Right ventricle myocardium inferior (tissue), 1 donor: Measurements from ENCODE around the gene MYBPH. TPM values are rescaled to one million over a fixed set of nuclear protein-coding genes. Genes with fewer than 3 reads are reported as not detected.
A peak's percentile ranks its signal among the peaks of the same experiment; 100 is the strongest.

Experiments
- ATAC-seq: fragments of 200-7000 bp; cut with Tn5 transposase; one replicate; pipeline ENCODE4 v1.9.1; 2020; ENCODE audit warnings: mild to moderate bottlenecking, moderate library complexity
- DNase-seq: peaks from one replicate; pipeline ENCODE4 v3.0.0; 2021; ENCODE audit errors: missing footprints
- intact Hi-C: fragments of 100-400 bp; cut with DNase I; formaldehyde crosslinking; loops from one replicate; pipeline ENCODE4 v1.11.0; 2022
- total RNA-seq: library from RNA; stranded (reverse); fragmentation: NEBNext Ultra II Directional; extraction: Animal tissue kit (Norgen Biotek cat#: 25700); gene quantifications from one replicate; pipeline ENCODE4 v1.2.1, GENCODE V29; 2021
- donor health status: DM: no; HTN: yes; CAD: no; lungs with severe emphysema.

Gene MYBPH
- total RNA-seq, 1 donor from 2014 or later: not detected

- ATAC-seq: peak; percentile 83
- peak; percentile 79 for DNase-seq
- intact Hi-C loops: no loop called here
Measured at GRCh38 chr1:203202431-203203245, 27.0 kb upstream of the MYBPH start.

- ATAC-seq (no peak), DNase-seq (no peak)
- intact Hi-C loops: no loop called here
Measured at GRCh38 chr1:203201516-203202205, 26.0 kb upstream of the MYBPH start.

GRCh38 chr1:203200916-203201315 is 25.3 kb upstream of the MYBPH start:
- DNase-seq: no peak
- intact Hi-C loops: no loop called here

GRCh38 chr1:203199816-203200571 is 24.4 kb upstream of the MYBPH start:
- intact Hi-C loops: no loop called here

More at GRCh38 chr1:203200916-203201315, 25.3 kb upstream of the MYBPH start:
- ATAC-seq: no peak

GRCh38 chr1:203199481-203199815 is 23.8 kb upstream of the MYBPH start:
- DNase-seq (no peak), ATAC-seq (no peak)
- intact Hi-C loops: no loop called here

More at GRCh38 chr1:203199816-203200571, 24.4 kb upstream of the MYBPH start:
- DNase-seq: no peak
- peak; percentile 79 for ATAC-seq

- no peak for ATAC-seq
- DNase-seq: no peak
- intact Hi-C loops: no loop called here
Measured at GRCh38 chr1:203199002-203199401, 23.4 kb upstream of the MYBPH start.

GRCh38 chr1:203197625-203198024 is 22.0 kb upstream of the MYBPH start:
- ATAC-seq (no peak), DNase-seq (no peak)
- intact Hi-C loops: no loop called here

- DNase-seq (no peak), ATAC-seq (no peak)
- intact Hi-C loops: no loop called here
Measured at GRCh38 chr1:203196371-203196770, 20.7 kb upstream of the MYBPH start.

- DNase-seq: no peak
- no peak for ATAC-seq
- intact Hi-C loops: no loop called here
Measured at GRCh38 chr1:203190949-203191348, 15.3 kb upstream of the MYBPH start.

- intact Hi-C loops: no loop called here
- DNase-seq: no peak
- ATAC-seq: no peak
Measured at GRCh38 chr1:203189951-203190352, 14.3 kb upstream of the MYBPH start.

- DNase-seq (no peak), ATAC-seq (no peak)
- intact Hi-C loops: no loop called here
Measured at GRCh38 chr1:203188686-203189232, 13.1 kb upstream of the MYBPH start.

- intact Hi-C loops: no loop called here
- DNase-seq (no peak), ATAC-seq (no peak)
Measured at GRCh38 chr1:203187689-203188264, 12.2 kb upstream of the MYBPH start.

GRCh38 chr1:203187304-203187685 is 11.7 kb upstream of the MYBPH start:
- DNase-seq: peak; percentile 68
- no peak for ATAC-seq
- intact Hi-C loops: no loop called here

GRCh38 chr1:203186446-203187303 is 11.0 kb upstream of the MYBPH start, which contains the start of gene CHI3L1:
TSS of gene CHI3L1 (minus strand) at chr1:203186704. CDS start at chr1:203186623, 81 bp downstream.
- DNase-seq (no peak), ATAC-seq (no peak)
- intact Hi-C loops: no loop called here

- no peak for ATAC-seq
- intact Hi-C loops: no loop called here
- DNase-seq: no peak
Measured at GRCh38 chr1:203186091-203186445, 10.4 kb upstream of the MYBPH start.

- intact Hi-C loops: no loop called here
- DNase-seq (no peak), ATAC-seq (no peak)
Measured at GRCh38 chr1:203185585-203185984, 10.0 kb upstream of the MYBPH start.

GRCh38 chr1:203185061-203185461 is 9.4 kb upstream of the MYBPH start:
- no peak for DNase-seq
- intact Hi-C loops: no loop called here
- ATAC-seq: no peak

- intact Hi-C loops: no loop called here
- DNase-seq (no peak), ATAC-seq (no peak)
Measured at GRCh38 chr1:203184467-203184866, 8.8 kb upstream of the MYBPH start.
